ENCODE results near the gene PTS.

DNA sequence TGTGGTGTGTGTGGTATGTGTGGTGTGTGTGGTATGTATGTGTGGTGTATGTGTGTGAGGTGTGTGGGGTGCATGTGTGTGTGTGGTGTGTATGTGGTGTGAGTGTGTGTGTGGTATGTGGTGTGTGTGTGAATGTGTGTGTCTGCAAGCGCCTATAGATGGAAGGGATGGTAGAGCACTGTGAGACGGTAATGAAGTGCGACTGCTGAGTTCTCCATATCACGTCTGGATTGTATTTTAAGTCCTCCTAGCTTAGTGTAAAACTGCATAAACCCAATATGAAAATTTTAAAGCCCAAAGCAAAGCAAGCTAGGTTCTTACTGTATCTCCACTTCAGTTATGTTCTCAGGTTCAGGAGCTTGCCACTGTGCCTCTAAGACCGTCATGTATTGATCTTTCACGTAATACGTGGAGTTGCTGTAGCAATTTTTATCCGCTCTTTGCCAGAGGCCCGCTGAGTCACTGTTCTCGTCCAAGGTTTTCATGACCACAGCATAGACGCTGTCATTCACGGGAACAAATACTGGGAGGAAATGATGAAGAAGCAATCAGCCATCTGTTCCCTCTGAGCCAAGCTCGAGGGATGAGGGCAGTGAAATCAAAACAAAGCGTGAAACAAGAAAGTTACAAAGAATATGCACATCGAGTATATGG, 29.0 kb downstream of the PTS start:
- TF ChIP-seq, protein P1, sequence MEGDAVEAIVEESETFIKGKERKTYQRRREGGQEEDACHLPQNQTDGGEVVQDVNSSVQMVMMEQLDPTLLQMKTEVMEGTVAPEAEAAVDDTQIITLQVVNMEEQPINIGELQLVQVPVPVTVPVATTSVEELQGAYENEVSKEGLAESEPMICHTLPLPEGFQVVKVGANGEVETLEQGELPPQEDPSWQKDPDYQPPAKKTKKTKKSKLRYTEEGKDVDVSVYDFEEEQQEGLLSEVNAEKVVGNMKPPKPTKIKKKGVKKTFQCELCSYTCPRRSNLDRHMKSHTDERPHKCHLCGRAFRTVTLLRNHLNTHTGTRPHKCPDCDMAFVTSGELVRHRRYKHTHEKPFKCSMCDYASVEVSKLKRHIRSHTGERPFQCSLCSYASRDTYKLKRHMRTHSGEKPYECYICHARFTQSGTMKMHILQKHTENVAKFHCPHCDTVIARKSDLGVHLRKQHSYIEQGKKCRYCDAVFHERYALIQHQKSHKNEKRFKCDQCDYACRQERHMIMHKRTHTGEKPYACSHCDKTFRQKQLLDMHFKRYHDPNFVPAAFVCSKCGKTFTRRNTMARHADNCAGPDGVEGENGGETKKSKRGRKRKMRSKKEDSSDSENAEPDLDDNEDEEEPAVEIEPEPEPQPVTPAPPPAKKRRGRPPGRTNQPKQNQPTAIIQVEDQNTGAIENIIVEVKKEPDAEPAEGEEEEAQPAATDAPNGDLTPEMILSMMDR (IDR thresholded peaks at IDR 0.05) = no peak
- no peak for TF ChIP-seq POLR2A (IDR thresholded peaks at IDR 0.05)
